ENCODE measurements around the gene TRAK1. TPM values are rescaled to one million over a fixed set of nuclear protein-coding genes. Genes with fewer than 3 reads are reported as not detected.

Gene TRAK1
- total RNA-seq, 1 donor from 2014 or later, result 41.0 TPM

GRCh38 chr3:42149532-42149931 lies 58.4 kb downstream of the TRAK1 start:
- Mint-ChIP-seq H3K27ac (ENCODE audit: unreplicated experiment) (peak overlapping the region; percentile 93), H3K4me1 (peaks cover 15% of the 10 kb centered on the region), H3K27me3 (ENCODE audit: low read depth) (no peaks in the 10 kb centered on the region), H3K36me3 (ENCODE audit: low read depth) (no peaks in the 10 kb centered on the region), H3K9me3 (no peaks in the 10 kb centered on the region), H3K4me3 (peak overlapping the region; percentile 24)
- DNase-seq (ENCODE audit: low read depth, low spot score), result no peak
- TF ChIP-seq CTCF (conservative IDR thresholded peaks at IDR 0.05), result no peak

- Mint-ChIP-seq H3K9me3 (no peaks in the 10 kb centered on the region), H3K4me1 (peaks cover 15% of the 10 kb centered on the region), H3K4me3 (no peak overlapping the region), H3K36me3 (ENCODE audit: low read depth) (no peaks in the 10 kb centered on the region), H3K27ac (ENCODE audit: unreplicated experiment) (peak overlapping the region; percentile 93), H3K27me3 (ENCODE audit: low read depth) (no peaks in the 10 kb centered on the region)
- DNase-seq (ENCODE audit: low read depth, low spot score), result no peak
- TF ChIP-seq CTCF (conservative IDR thresholded peaks at IDR 0.05), result no peak
Observed at GRCh38 chr3:42149975-42150374, 58.8 kb downstream of the TRAK1 start.

- Mint-ChIP-seq H3K27me3 (ENCODE audit: low read depth) (no peaks in the 10 kb centered on the region), H3K36me3 (ENCODE audit: low read depth) (no peaks in the 10 kb centered on the region), H3K9me3 (no peaks in the 10 kb centered on the region), H3K4me1 (peaks cover 15% of the 10 kb centered on the region), H3K27ac (ENCODE audit: unreplicated experiment) (no peak overlapping the region), H3K4me3 (no peak overlapping the region)
- DNase-seq (ENCODE audit: low read depth, low spot score), result no peak
- TF ChIP-seq CTCF (conservative IDR thresholded peaks at IDR 0.05), result no peak
Observed at GRCh38 chr3:42151596-42152168, 60.5 kb downstream of the TRAK1 start.

GRCh38 chr3:42152193-42152592 lies 61.0 kb downstream of the TRAK1 start:
- Mint-ChIP-seq H3K36me3 (ENCODE audit: low read depth) (no peaks in the 10 kb centered on the region), H3K4me3 (no peak overlapping the region), H3K4me1 (peaks cover 15% of the 10 kb centered on the region), H3K9me3 (no peaks in the 10 kb centered on the region), H3K27ac (ENCODE audit: unreplicated experiment) (no peak overlapping the region), H3K27me3 (ENCODE audit: low read depth) (no peaks in the 10 kb centered on the region)
- TF ChIP-seq CTCF (conservative IDR thresholded peaks at IDR 0.05), result no peak
- DNase-seq (ENCODE audit: low read depth, low spot score), result no peak

GRCh38 chr3:42153039-42153438 lies 61.9 kb downstream of the TRAK1 start:
- H3K36me3 Mint-ChIP-seq (ENCODE audit: low read depth), result no peaks in the 10 kb centered on the region
- no peak for DNase-seq (ENCODE audit: low read depth, low spot score)
- no peaks in the 10 kb centered on the region for H3K27me3 Mint-ChIP-seq (ENCODE audit: low read depth)
- H3K4me3 Mint-ChIP-seq, result no peak overlapping the region
- H3K4me1 Mint-ChIP-seq, result peaks cover 15% of the 10 kb centered on the region
- no peak for TF ChIP-seq CTCF (conservative IDR thresholded peaks at IDR 0.05)
- no peaks in the 10 kb centered on the region for H3K9me3 Mint-ChIP-seq
- no peak overlapping the region for H3K27ac Mint-ChIP-seq (ENCODE audit: unreplicated experiment)

Measured in neural crest cell (in vitro differentiated cells).